BLaER1 treated with 17β-estradiol and CSF1 and Interleukin-3, amounts not matched to agents 10 nM and 100 nM (cell line): ENCODE results near the gene SAMSN1.
"Not testable (repeated sequence)": the region's sequence is repeated elsewhere in the genome, so short reads cannot be mapped to it uniquely, and the experiment has no call there.

Experiments used
- H3K27ac ChIP-seq, 11 experiments: shearing (Covaris generic); formaldehyde crosslinking; 2 replicates each; pipeline ENCODE4 v1.8.1; 2022
- H3K27me3 ChIP-seq, 11 experiments: shearing (Covaris generic); formaldehyde crosslinking; 2 replicates each; pipeline ENCODE4 v1.8.1; 2022
- H3K36me3 ChIP-seq, 11 experiments: shearing (Covaris generic); formaldehyde crosslinking; 2 replicates each; pipeline ENCODE4 v1.8.1; 2022
- H3K4me1 ChIP-seq, 10 experiments: shearing (Covaris generic); formaldehyde crosslinking; 2 replicates each; pipeline ENCODE4 v1.8.1; 2022
- H3K4me2 ChIP-seq, 11 experiments: shearing (Covaris generic); formaldehyde crosslinking; 2 replicates each; pipeline ENCODE4 v1.8.1; 2022
- H3K4me3 ChIP-seq, 10 experiments: shearing (Covaris generic); formaldehyde crosslinking; 2 replicates each; pipeline ENCODE4 v1.8.1; 2022
- H3K9ac ChIP-seq, 11 experiments: shearing (Covaris generic); formaldehyde crosslinking; 2 replicates each; pipeline ENCODE4 v1.8.1; 2022
- H3K9me3 ChIP-seq, 11 experiments: shearing (Covaris generic); formaldehyde crosslinking; replicated peaks in 1 of 11; 2 replicates each; pipeline ENCODE4 v1.8.1; 2022
- H4K20me1 ChIP-seq, 11 experiments: shearing (Covaris generic); formaldehyde crosslinking; 2 replicates each; pipeline ENCODE4 v1.8.1; 2022
- Cebpa-rat ChIP-seq, 11 experiments: shearing (Covaris generic); IDR thresholded peaks; 2 replicates each; pipeline ENCODE4 v1.8.1; 2022

Gene SAMSN1

GRCh38 chr21:14520535-14520934 lies 25.6 kb downstream of the SAMSN1 start:
- TF ChIP-seq Cebpa-rat (IDR thresholded peaks at IDR 0.05) = peak in 2 of 11 experiments; percentile 28 to 66; a peak in 4 of 22 replicates
- peak overlapping the region in 4 of 10 experiments; percentile 9 to 43 (median 35); a peak in 5 of 20 replicates for H3K4me3 ChIP-seq
- H3K4me1 ChIP-seq = peaks cover 0 to 90% (median 12%) of the 10 kb centered on the region in 10 experiments; a peak in 17 of 20 replicates
- H3K4me2 ChIP-seq = peak overlapping the region; percentile 8 to 96 (median 66); a peak in 19 of 22 replicates
- H3K27ac ChIP-seq = peak overlapping the region in 7 of 11 experiments; percentile 3 to 75 (median 67); a peak in 11 of 22 replicates
- H3K27me3 ChIP-seq = no peaks in the 10 kb centered on the region
- H3K9ac ChIP-seq = peak overlapping the region in 5 of 11 experiments; percentile 33 to 62 (median 59); a peak in 6 of 22 replicates
- peaks cover 0 to 12% (median 4%) of the 10 kb centered on the region in 11 experiments; a peak in 6 of 22 replicates for H3K9me3 ChIP-seq
- H3K36me3 ChIP-seq = peaks cover 0 to 49% (median 0%) of the 10 kb centered on the region in 11 experiments; a peak in 6 of 22 replicates
- H4K20me1 ChIP-seq = no peaks in the 10 kb centered on the region

GRCh38 chr21:14519000-14519399 lies 27.1 kb downstream of the SAMSN1 start:
- Histone ChIP-seq H3K27me3 (no peaks in the 10 kb centered on the region), H3K4me1 (peaks cover 0 to 90% (median 12%) of the 10 kb centered on the region in 10 experiments; a peak in 17 of 20 replicates), H3K4me2 (peak overlapping the region in 4 of 11 experiments; percentile 18 to 65 (median 38); a peak in 5 of 22 replicates), H3K27ac (peak overlapping the region in 1 of 11 experiments; percentile 15; a peak in 1 of 22 replicates), H3K36me3 (peaks cover 0 to 64% (median 0%) of the 10 kb centered on the region in 11 experiments; a peak in 6 of 22 replicates), H3K9me3 (peaks cover 0 to 12% (median 4%) of the 10 kb centered on the region in 11 experiments; a peak in 6 of 22 replicates), H4K20me1 (no peaks in the 10 kb centered on the region; a peak in 1 of 22 replicates), H3K9ac (peak overlapping the region in 1 of 11 experiments; percentile 42; a peak in 1 of 22 replicates), H3K4me3 (no peak overlapping the region)
- TF ChIP-seq Cebpa-rat (IDR thresholded peaks at IDR 0.05) = no peak

- Histone ChIP-seq H3K4me3 (no peak overlapping the region), H3K36me3 (peaks cover 0 to 100% (median 0%) of the 10 kb centered on the region in 11 experiments; a peak in 6 of 22 replicates), H3K27me3 (no peaks in the 10 kb centered on the region), H3K4me1 (peaks cover 0 to 40% (median 0%) of the 10 kb centered on the region in 10 experiments; a peak in 6 of 20 replicates), H4K20me1 (no peaks in the 10 kb centered on the region; a peak in 1 of 22 replicates), H3K9ac (no peak overlapping the region), H3K27ac (no peak overlapping the region), H3K9me3 (peaks cover 0 to 30% (median 4%) of the 10 kb centered on the region in 11 experiments; a peak in 7 of 22 replicates), H3K4me2 (no peak overlapping the region)
- TF ChIP-seq Cebpa-rat (IDR thresholded peaks at IDR 0.05) = no peak
Observed at GRCh38 chr21:14513804-14514203, 32.3 kb downstream of the SAMSN1 start.

GRCh38 chr21:14506859-14507457 lies 39.2 kb downstream of the SAMSN1 start:
- not testable (repeated sequence) for H3K4me3 ChIP-seq, H3K27me3 ChIP-seq, H3K9ac ChIP-seq, H3K27ac ChIP-seq
- H3K4me2 ChIP-seq = 0 out of 22 replicates have a peak overlapping the region, but pooled peaks of 1 of the 11 experiments have one; percentile 23
- peaks cover 0 to 47% (median 0%) of the 10 kb centered on the region in 11 experiments; a peak in 6 of 22 replicates for H3K9me3 ChIP-seq
- H3K4me1 ChIP-seq = peaks cover 0 to 24% (median 0%) of the 10 kb centered on the region in 10 experiments; a peak in 5 of 20 replicates
- peaks cover 0 to 41% (median 0%) of the 10 kb centered on the region in 11 experiments; a peak in 3 of 22 replicates for H4K20me1 ChIP-seq
- H3K36me3 ChIP-seq = peaks cover 0 to 100% (median 0%) of the 10 kb centered on the region in 11 experiments; a peak in 5 of 22 replicates

GRCh38 chr21:14500873-14501272 lies 45.2 kb downstream of the SAMSN1 start:
- TF ChIP-seq Cebpa-rat (IDR thresholded peaks at IDR 0.05) = no peak
- H3K36me3 ChIP-seq = peaks cover 0 to 97% (median 0%) of the 10 kb centered on the region in 11 experiments; a peak in 5 of 22 replicates
- H3K4me3 ChIP-seq = no peak overlapping the region
- H3K4me1 ChIP-seq = peaks cover 0 to 67% (median 0%) of the 10 kb centered on the region in 10 experiments; a peak in 7 of 20 replicates
- H4K20me1 ChIP-seq = peaks cover 0 to 20% (median 0%) of the 10 kb centered on the region in 11 experiments; a peak in 3 of 22 replicates
- H3K9me3 ChIP-seq = peaks cover 0 to 27% (median 0%) of the 10 kb centered on the region in 11 experiments; a peak in 3 of 22 replicates
- H3K4me2 ChIP-seq = peak overlapping the region in 3 of 11 experiments; percentile 59 to 75 (median 61); a peak in 5 of 22 replicates
- H3K9ac ChIP-seq = no peak overlapping the region
- peak overlapping the region in 1 of 11 experiments; percentile 58; a peak in 1 of 22 replicates for H3K27ac ChIP-seq
- no peaks in the 10 kb centered on the region for H3K27me3 ChIP-seq

- TF ChIP-seq Cebpa-rat (IDR thresholded peaks at IDR 0.05) = no peak
- Histone ChIP-seq H4K20me1 (peaks cover 0 to 7% (median 0%) of the 10 kb centered on the region in 11 experiments; a peak in 2 of 22 replicates), H3K9me3 (peaks cover 0 to 17% (median 0%) of the 10 kb centered on the region in 11 experiments; a peak in 3 of 22 replicates), H3K27me3 (no peaks in the 10 kb centered on the region), H3K36me3 (peaks cover 0 to 97% (median 0%) of the 10 kb centered on the region in 11 experiments; a peak in 5 of 22 replicates), H3K4me1 (peaks cover 0 to 66% (median 0%) of the 10 kb centered on the region in 10 experiments; a peak in 7 of 20 replicates), H3K9ac (peak overlapping the region in 1 of 11 experiments; percentile 13; a peak in 1 of 22 replicates), H3K4me2 (peak overlapping the region in 4 of 11 experiments; percentile 19 to 75 (median 60); a peak in 5 of 22 replicates), H3K4me3 (no peak overlapping the region), H3K27ac (peak overlapping the region in 3 of 11 experiments; percentile 42 to 58 (median 42); a peak in 5 of 22 replicates)
Observed at GRCh38 chr21:14499316-14499715, 46.8 kb downstream of the SAMSN1 start.

GRCh38 chr21:14497825-14498224 lies 48.3 kb downstream of the SAMSN1 start:
- no peak for TF ChIP-seq Cebpa-rat (IDR thresholded peaks at IDR 0.05)

GRCh38 chr21:14495075-14495474 lies 51.0 kb downstream of the SAMSN1 start:
- H3K27me3 ChIP-seq = no peaks in the 10 kb centered on the region
- peaks cover 0 to 45% (median 0%) of the 10 kb centered on the region in 10 experiments; a peak in 7 of 20 replicates for H3K4me1 ChIP-seq
- peaks cover 0 to 93% (median 0%) of the 10 kb centered on the region in 11 experiments; a peak in 5 of 22 replicates for H3K36me3 ChIP-seq
- no peak overlapping the region for H3K27ac ChIP-seq
- H3K9me3 ChIP-seq = peaks cover 0 to 11% (median 0%) of the 10 kb centered on the region in 11 experiments; a peak in 2 of 22 replicates
- H3K4me3 ChIP-seq = no peak overlapping the region
- H3K9ac ChIP-seq = no peak overlapping the region
- no peak for TF ChIP-seq Cebpa-rat (IDR thresholded peaks at IDR 0.05)
- peaks cover 0 to 5% (median 0%) of the 10 kb centered on the region in 11 experiments; a peak in 1 of 22 replicates for H4K20me1 ChIP-seq
- no peak overlapping the region for H3K4me2 ChIP-seq

More at GRCh38 chr21:14497825-14498224, 48.3 kb downstream of the SAMSN1 start:
- Histone ChIP-seq H4K20me1 (peaks cover 0 to 4% (median 0%) of the 10 kb centered on the region in 11 experiments; a peak in 1 of 22 replicates), H3K36me3 (peaks cover 0 to 96% (median 0%) of the 10 kb centered on the region in 11 experiments; a peak in 5 of 22 replicates), H3K9me3 (peaks cover 0 to 11% (median 0%) of the 10 kb centered on the region in 11 experiments; a peak in 2 of 22 replicates), H3K27ac (no peak overlapping the region), H3K27me3 (no peaks in the 10 kb centered on the region), H3K9ac (no peak overlapping the region), H3K4me3 (no peak overlapping the region), H3K4me2 (peak overlapping the region in 2 of 11 experiments; percentile 18 to 61; a peak in 2 of 22 replicates), H3K4me1 (peaks cover 0 to 59% (median 0%) of the 10 kb centered on the region in 10 experiments; a peak in 7 of 20 replicates)

- not testable (repeated sequence) for H3K4me2 ChIP-seq, H3K27me3 ChIP-seq, H3K4me3 ChIP-seq, H3K27ac ChIP-seq, H3K9ac ChIP-seq, H4K20me1 ChIP-seq
- Histone ChIP-seq H3K4me1 (peaks cover 0 to 38% (median 0%) of the 10 kb centered on the region in 10 experiments; a peak in 6 of 20 replicates), H3K36me3 (peaks cover 0 to 92% (median 0%) of the 10 kb centered on the region in 11 experiments; a peak in 5 of 22 replicates), H3K9me3 (peaks cover 0 to 11% (median 0%) of the 10 kb centered on the region in 11 experiments; a peak in 2 of 22 replicates)
Observed at GRCh38 chr21:14494181-14494580, 51.9 kb downstream of the SAMSN1 start.
